Astrocyte (in vitro differentiated cells and primary cell): ENCODE measurements around the gene ATP2B2. TPM values are rescaled to one million over a fixed set of nuclear protein-coding genes. Genes with fewer than 3 reads are reported as not detected.

ENCODE experiments used
- DNase-seq: peaks from one replicate; pipeline ENCODE4 v3.0.0-alpha.2; 2010; ENCODE audit warnings: low read depth
- FAIRE-seq: peaks from 2 replicates; lab custom pipeline; 2011; peaks lifted over from hg19 to GRCh38; lab: Jason Lieb, UNC
- H2AFZ ChIP-seq: 2 replicates; pipeline ENCODE4 v1.6.0; 2012; ENCODE audit warnings: low read depth, low read length, inconsistent platforms
- H3K27ac ChIP-seq: 2 replicates; pipeline ENCODE4 v1.5.1; 2011; ENCODE audit warnings: low read depth, low read length, inconsistent platforms
- H3K27me3 ChIP-seq: 2 replicates; pipeline ENCODE4 v1.6.0; 2011; ENCODE audit warnings: low read length, inconsistent platforms; ENCODE audit not compliant: insufficient read depth
- H3K36me3 ChIP-seq: 2 replicates; pipeline ENCODE4 v1.5.1; 2011; ENCODE audit warnings: low read length, inconsistent platforms; ENCODE audit not compliant: insufficient read depth
- H3K4me1 ChIP-seq: 2 replicates; pipeline ENCODE4 v1.5.1; 2011; ENCODE audit warnings: low read length, inconsistent platforms; ENCODE audit not compliant: insufficient read depth
- H3K4me2 ChIP-seq: 2 replicates; pipeline ENCODE4 v1.6.0; 2012; ENCODE audit warnings: low read length, inconsistent platforms
- H3K4me3 ChIP-seq: 2 replicates; pipeline ENCODE4 v1.5.1; 2011; ENCODE audit warnings: low read depth, mild to moderate bottlenecking, low read length, inconsistent platforms; ENCODE audit not compliant: insufficient read depth
- H3K79me2 ChIP-seq: 2 replicates; pipeline ENCODE4 v1.6.0; 2012; ENCODE audit warnings: mild to moderate bottlenecking, low read length, inconsistent platforms; ENCODE audit not compliant: insufficient read depth
- H3K9ac ChIP-seq: 2 replicates; pipeline ENCODE4 v1.6.0; 2012; ENCODE audit warnings: mild to moderate bottlenecking, low read length, inconsistent platforms
- H3K9me3 ChIP-seq: 2 replicates; pipeline ENCODE4 v1.5.1; 2012; ENCODE audit warnings: low read depth, mild to moderate bottlenecking, low read length, inconsistent platforms; ENCODE audit not compliant: insufficient read depth
- H4K20me1 ChIP-seq: 2 replicates; pipeline ENCODE4 v1.6.0; 2012; ENCODE audit warnings: low read length, inconsistent platforms; ENCODE audit not compliant: insufficient read depth
- H3K27ac Mint-ChIP-seq: one replicate; pipeline ENCODE4 v1.8.0; 2021; ENCODE audit warnings: mild to moderate bottlenecking, mixed read lengths; ENCODE audit not compliant: unreplicated experiment
- H3K27me3 Mint-ChIP-seq: one replicate; pipeline ENCODE4 v1.8.0; 2021; ENCODE audit warnings: low read depth, mixed read lengths; ENCODE audit not compliant: unreplicated experiment
- H3K36me3 Mint-ChIP-seq: one replicate; pipeline ENCODE4 v1.8.0; 2021; ENCODE audit warnings: low read depth, mixed read lengths; ENCODE audit not compliant: unreplicated experiment
- H3K4me1 Mint-ChIP-seq: one replicate; pipeline ENCODE4 v1.8.0; 2021; ENCODE audit warnings: low read depth, mixed read lengths; ENCODE audit not compliant: unreplicated experiment
- H3K4me3 Mint-ChIP-seq: one replicate; pipeline ENCODE4 v1.8.0; 2021; ENCODE audit warnings: mild to moderate bottlenecking, moderate library complexity, mixed read lengths; ENCODE audit not compliant: unreplicated experiment
- H3K9me3 Mint-ChIP-seq: one replicate; pipeline ENCODE4 v1.8.0; 2021; ENCODE audit warnings: mild to moderate bottlenecking, mixed read lengths; ENCODE audit not compliant: unreplicated experiment
- CTCF ChIP-seq: IDR thresholded peaks from 2 replicates; pipeline ENCODE4 v1.5.1; 2011; ENCODE audit warnings: low read depth, mild to moderate bottlenecking, inconsistent platforms, low read length, moderate library complexity; ENCODE audit not compliant: insufficient read depth
- EZH2 ChIP-seq: IDR thresholded peaks from 2 replicates; pipeline ENCODE4 v1.6.1; 2012; ENCODE audit warnings: mild to moderate bottlenecking, low read length, inconsistent platforms; ENCODE audit not compliant: insufficient read depth
- total RNA-seq: library from RNA; stranded (reverse); gene quantifications from 2 replicates; pipeline ENCODE4 v1.2.1, GENCODE V29; 2021

ATP2B2 gene
- total RNA-seq, 1 donor from 2014 or later, result 0.05 TPM

GRCh38 chr3:10283638-10284037 is 221.7 kb downstream of the ATP2B2 start:
- Histone ChIP-seq H2AFZ (no peak overlapping the region), H3K4me3 (no peak overlapping the region), H3K36me3 (peaks cover 22% of the 10 kb centered on the region), H3K4me2 (no peak overlapping the region), H4K20me1 (peaks cover 12% of the 10 kb centered on the region), H3K79me2 (no peaks in the 10 kb centered on the region), H3K9me3 (no peaks in the 10 kb centered on the region), H3K27ac (no peak overlapping the region), H3K4me1 (peaks cover 16% of the 10 kb centered on the region), H3K27me3 (no peaks in the 10 kb centered on the region), H3K9ac (no peak overlapping the region)
- FAIRE-seq (no peak), DNase-seq (no peak)
- Mint-ChIP-seq H3K36me3 (peaks cover 26% of the 10 kb centered on the region), H3K9me3 (no peaks in the 10 kb centered on the region), H3K4me3 (no peak overlapping the region), H3K27ac (no peak overlapping the region), H3K4me1 (peaks cover 31% of the 10 kb centered on the region), H3K27me3 (no peaks in the 10 kb centered on the region)
- TF ChIP-seq CTCF, result no peak

GRCh38 chr3:10281951-10282350 is 223.4 kb downstream of the ATP2B2 start:
- peak; percentile 48 for DNase-seq
- no peak for FAIRE-seq
- Mint-ChIP-seq H3K27me3 (no peaks in the 10 kb centered on the region), H3K9me3 (no peaks in the 10 kb centered on the region), H3K27ac (peak overlapping the region; percentile 58), H3K4me1 (peaks cover 26% of the 10 kb centered on the region), H3K4me3 (no peak overlapping the region), H3K36me3 (peaks cover 28% of the 10 kb centered on the region)
- Histone ChIP-seq H2AFZ (no peak overlapping the region), H3K36me3 (peaks cover 26% of the 10 kb centered on the region), H3K4me2 (peak overlapping the region; percentile 52), H3K79me2 (peaks cover 9% of the 10 kb centered on the region), H3K9ac (no peak overlapping the region), H4K20me1 (peaks cover 28% of the 10 kb centered on the region), H3K27ac (no peak overlapping the region), H3K9me3 (no peaks in the 10 kb centered on the region), H3K27me3 (no peaks in the 10 kb centered on the region), H3K4me1 (peaks cover 10% of the 10 kb centered on the region), H3K4me3 (no peak overlapping the region)
- no peak for TF ChIP-seq CTCF
- TF ChIP-seq EZH2, result no peak

- H3K27me3 Mint-ChIP-seq, result no peaks in the 10 kb centered on the region
- H3K4me1 Mint-ChIP-seq, result peaks cover 16% of the 10 kb centered on the region
- H3K36me3 Mint-ChIP-seq, result peaks cover 27% of the 10 kb centered on the region
- Histone ChIP-seq H3K9me3 (no peaks in the 10 kb centered on the region), H3K27me3 (no peaks in the 10 kb centered on the region), H3K9ac (no peak overlapping the region), H3K4me2 (no peak overlapping the region), H3K79me2 (peaks cover 20% of the 10 kb centered on the region), H3K27ac (no peak overlapping the region), H3K4me1 (peaks cover 6% of the 10 kb centered on the region), H3K4me3 (no peak overlapping the region), H4K20me1 (peaks cover 37% of the 10 kb centered on the region), H2AFZ (no peak overlapping the region), H3K36me3 (peaks cover 27% of the 10 kb centered on the region)
- H3K9me3 Mint-ChIP-seq, result no peaks in the 10 kb centered on the region
- no peak overlapping the region for H3K4me3 Mint-ChIP-seq
- FAIRE-seq (no peak), DNase-seq (no peak)
- no peak overlapping the region for H3K27ac Mint-ChIP-seq
- TF ChIP-seq EZH2 (no peak), CTCF (no peak)
Measured at GRCh38 chr3:10280571-10280970, 224.8 kb downstream of the ATP2B2 start.
